Loucy (cell line): ENCODE results near the gene TSEN2.

Source experiments
- EZH2phosphoT487 ChIP-seq: fragments of 200-600 bp; IDR thresholded peaks from 2 replicates; pipeline ENCODE4 v1.6.1; 2018; ENCODE audit warnings: antibody characterized with exemption, mild to moderate bottlenecking, moderate library complexity, borderline replicate concordance
- TF ChIP-seq, protein P1 (sequence below): fragments of 200-600 bp; sonication (generic); conservative IDR thresholded peaks from 2 replicates; pipeline ENCODE4 v1.5.1; 2014; ENCODE audit warnings: mild to moderate bottlenecking, antibody characterized with exemption, low read length

DNA sequence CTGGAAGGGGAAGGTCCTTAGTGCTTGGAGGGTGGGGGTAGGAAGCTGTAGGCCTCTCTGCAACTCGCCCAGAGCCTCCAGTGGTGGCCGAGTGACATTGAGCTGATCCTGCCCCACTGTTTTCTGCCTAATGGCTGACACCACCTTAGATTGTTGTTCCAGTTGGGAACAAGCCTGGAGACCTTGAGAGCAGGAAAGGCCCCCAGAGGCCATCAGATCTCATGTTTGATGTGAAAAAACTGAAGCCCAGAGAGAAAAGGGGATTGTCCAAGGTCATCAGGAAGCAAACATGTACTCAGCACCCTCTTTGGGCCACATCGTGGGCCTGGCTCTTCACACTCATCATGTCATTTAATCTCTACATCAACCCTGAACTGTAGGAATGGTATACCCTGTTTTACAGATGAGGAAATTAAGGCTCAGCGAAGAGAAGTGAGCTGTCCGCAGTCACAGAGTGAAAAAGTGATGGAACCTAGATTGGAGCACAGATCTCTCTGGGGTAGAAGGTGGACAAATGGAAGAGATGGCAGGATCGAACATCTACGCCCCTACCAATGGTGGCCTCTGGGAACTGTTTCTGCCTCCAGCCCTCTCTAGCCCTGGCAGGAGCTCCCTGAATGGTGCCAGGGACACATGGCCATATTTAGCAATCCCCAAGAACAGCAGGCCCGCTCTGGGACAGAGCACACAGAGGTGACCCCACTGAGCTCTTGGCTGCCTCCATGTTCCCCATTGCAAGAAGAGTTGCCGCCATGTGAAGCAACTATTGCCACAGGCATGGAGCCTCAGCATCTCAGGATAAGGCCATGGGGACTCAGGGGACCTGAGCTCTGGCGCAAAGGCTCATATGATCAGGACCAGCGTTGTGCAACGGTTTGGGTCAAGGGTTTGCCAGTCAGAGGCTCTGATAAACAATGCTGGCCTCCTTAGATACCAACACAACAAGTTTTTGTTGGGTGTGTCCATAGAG, 31.6 kb upstream of the TSEN2 start:
- TF ChIP-seq, protein P1, sequence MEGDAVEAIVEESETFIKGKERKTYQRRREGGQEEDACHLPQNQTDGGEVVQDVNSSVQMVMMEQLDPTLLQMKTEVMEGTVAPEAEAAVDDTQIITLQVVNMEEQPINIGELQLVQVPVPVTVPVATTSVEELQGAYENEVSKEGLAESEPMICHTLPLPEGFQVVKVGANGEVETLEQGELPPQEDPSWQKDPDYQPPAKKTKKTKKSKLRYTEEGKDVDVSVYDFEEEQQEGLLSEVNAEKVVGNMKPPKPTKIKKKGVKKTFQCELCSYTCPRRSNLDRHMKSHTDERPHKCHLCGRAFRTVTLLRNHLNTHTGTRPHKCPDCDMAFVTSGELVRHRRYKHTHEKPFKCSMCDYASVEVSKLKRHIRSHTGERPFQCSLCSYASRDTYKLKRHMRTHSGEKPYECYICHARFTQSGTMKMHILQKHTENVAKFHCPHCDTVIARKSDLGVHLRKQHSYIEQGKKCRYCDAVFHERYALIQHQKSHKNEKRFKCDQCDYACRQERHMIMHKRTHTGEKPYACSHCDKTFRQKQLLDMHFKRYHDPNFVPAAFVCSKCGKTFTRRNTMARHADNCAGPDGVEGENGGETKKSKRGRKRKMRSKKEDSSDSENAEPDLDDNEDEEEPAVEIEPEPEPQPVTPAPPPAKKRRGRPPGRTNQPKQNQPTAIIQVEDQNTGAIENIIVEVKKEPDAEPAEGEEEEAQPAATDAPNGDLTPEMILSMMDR, result no peak
- no peak for TF ChIP-seq EZH2phosphoT487
